ENCODE measurements around the gene CENPQ. TPM values are rescaled to one million over a fixed set of nuclear protein-coding genes. Genes with fewer than 3 reads are reported as not detected.

Gene CENPQ
- total RNA-seq, 1 experiment from 2014 or later = 9.8 TPM

DNA sequence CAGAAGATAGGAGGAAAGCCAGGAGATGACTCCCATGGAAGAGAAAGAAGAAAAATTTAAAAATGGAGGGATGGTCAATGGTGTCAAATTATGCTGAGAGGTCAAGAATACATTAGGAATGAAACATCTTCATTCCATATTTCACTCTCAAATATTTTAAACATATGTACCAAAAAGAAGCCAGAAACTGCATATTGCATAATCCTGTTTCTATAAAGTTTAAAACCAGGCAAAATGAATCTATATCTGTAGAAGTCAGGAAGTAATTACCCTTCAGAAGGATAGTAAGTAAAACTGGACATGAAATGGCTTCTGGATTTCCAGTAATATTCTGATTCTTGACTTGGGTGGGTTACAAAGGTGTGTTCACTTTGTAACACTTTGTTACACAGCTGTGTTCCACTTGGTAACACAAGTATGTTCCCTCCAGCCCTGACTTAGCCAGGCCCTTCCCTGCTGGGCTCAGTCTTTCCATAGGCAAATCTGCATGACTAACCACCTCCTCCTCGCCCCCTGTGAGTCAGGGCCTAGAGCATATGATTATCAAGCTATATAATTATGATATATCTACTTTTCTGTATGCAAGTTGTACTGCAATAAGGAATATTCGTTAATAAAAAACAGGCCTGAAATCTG lies 67.1 kb downstream of the CENPQ start:
- no peak for DNase-seq (ENCODE audit: low read depth)
- in situ Hi-C loops (cut with HindIII; ENCODE audit: low pct_unique_long_range_greater_than_20kb, low sequenced_read_pairs) = no loop called here

DNA sequence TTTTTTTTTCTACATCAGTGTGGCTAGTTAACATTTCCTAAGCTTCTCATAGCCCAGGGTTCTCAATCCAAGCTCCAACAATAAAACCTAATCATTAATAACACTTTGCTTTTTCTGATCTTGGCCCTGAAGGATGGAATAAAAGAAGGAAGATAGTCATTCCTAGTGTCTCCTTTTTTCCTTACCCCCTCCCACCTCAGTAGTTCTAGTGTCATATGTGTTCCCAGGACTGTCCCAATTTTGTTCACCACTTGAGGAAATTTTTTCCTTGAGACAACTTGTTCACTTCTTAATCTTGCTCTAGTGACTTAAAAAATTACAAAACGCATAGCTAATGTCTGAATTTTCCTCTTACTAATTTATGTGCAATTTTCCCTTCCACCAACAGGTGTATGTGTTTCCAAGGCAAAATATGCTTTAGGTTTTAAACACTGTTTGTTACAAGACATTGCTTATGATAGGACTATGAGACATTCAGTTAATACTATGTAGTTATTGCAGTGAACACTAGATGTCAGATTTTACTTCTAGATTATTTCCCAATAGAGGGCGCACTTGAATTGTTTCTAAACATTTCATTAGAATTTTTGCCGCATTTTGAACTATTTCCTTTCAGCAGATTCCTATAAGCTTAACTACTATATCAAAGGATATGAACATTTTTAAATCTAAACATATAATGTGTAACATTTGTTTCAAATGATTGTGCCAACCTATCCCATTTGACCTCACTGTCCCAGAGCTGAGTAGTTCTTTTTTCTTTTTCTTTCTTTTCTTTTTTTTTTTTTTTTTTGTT lies 68.8 kb downstream of the CENPQ start:
- in situ Hi-C loops (cut with HindIII; ENCODE audit: low pct_unique_long_range_greater_than_20kb, low sequenced_read_pairs) = no loop called here
- DNase-seq (ENCODE audit: low read depth) = peak; percentile 66

DNA sequence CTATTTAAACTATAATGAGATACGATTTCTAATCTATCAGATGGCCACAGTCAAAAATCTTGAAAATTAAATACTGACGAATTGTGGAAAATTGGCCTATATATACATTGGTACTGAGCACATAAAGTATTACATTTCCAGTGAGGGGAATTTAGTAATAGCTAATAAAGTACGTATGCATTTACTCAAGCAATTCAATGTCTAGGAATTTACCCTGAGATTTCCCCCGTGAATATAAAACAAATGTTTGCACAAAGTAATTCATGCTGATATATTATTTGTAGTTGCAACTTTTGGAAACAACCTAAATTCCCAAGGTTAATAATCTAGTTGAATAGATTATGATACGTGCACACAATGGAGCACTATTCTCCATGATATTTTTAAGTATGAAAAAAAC lies 72.6 kb downstream of the CENPQ start:
- in situ Hi-C loops (cut with HindIII; ENCODE audit: low pct_unique_long_range_greater_than_20kb, low sequenced_read_pairs) = no loop called here
- no peak for DNase-seq (ENCODE audit: low read depth)

DNA sequence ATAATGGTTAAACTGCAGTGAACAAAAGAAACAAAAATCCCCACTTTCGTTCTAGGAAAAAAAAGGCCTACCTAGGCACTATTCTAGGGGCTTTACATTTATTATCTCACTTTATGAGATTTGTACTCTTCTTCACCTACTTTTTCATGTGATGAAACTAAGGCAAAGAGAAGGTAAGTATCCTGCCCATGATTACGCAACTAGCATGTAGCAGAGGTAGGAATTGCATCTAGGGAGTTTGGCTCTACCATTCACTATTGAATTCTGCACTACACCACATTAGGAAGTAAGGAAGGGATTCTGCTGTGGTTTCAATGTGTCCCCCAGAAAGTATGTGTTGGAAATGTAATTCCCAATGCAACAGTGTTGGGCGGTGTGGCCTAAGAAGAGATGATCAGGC lies 75.9 kb downstream of the CENPQ start:
- no peak for DNase-seq (ENCODE audit: low read depth)
- in situ Hi-C loops (cut with HindIII; ENCODE audit: low pct_unique_long_range_greater_than_20kb, low sequenced_read_pairs) = no loop called here

DNA sequence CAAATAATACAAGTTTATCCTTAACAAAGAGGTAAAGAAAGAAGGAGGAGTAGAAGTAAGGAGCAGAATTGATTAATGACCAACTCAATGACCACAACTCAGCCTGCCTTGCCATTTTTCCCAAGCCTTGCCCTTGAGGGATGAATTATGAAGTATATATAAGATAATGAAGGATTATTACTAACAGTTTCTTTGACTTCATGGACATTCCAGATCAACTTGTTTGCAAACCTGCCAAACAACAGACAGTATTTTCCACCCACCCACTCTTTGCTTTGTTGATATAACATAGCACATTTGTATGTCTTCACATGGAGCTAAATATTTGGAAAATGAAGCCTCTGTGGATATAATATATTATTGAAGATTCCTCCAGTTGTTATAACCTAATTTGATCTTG lies 77.4 kb downstream of the CENPQ start:
- no peak for DNase-seq (ENCODE audit: low read depth)
- in situ Hi-C loops (cut with HindIII; ENCODE audit: low pct_unique_long_range_greater_than_20kb, low sequenced_read_pairs) = no loop called here

DNA sequence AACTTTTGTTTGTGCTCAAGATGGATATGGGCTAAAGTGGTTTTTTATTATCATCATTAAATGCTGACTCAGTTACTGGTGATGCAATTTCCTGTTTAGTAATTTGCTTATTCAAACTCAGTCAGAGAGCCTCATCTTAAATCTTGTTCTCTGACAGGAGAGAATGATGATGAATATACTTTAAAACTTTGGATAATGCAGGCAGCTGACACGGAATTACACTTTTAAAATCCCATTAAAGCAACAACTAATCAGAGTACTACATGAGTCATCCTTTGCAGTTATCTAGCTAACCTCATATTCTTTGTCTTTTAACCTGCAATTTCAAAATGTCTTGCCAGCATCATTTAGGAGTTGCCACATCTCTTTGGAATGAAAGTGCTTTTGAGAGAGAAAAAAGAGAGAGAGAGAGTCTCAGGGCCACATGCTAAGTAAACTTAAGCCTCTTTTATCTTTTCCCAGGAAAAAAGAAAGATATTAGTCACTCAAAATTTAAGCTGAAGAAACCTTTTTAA lies 78.1 kb downstream of the CENPQ start:
- peak; percentile 72 for DNase-seq (ENCODE audit: low read depth)
- in situ Hi-C loops (cut with HindIII; ENCODE audit: low pct_unique_long_range_greater_than_20kb, low sequenced_read_pairs) = no loop called here

DNA sequence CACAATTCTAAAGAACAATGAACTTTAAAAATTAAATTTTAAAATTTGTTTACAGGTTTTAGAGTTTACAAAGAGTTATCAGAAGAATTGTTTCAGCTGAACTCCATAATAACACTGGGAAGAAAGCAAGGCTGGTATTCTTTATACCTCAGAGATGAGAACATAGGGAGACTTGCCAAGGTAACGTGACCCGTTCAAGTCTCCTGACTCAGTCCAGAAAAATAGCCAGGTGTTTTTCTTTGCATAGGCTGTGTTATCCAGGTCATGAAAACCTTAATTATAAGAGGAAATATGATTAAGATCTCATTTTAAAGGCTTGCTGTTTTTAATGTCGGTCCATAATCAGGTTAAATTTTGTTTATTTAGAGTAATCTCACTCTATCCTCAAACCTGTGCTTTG lies 78.8 kb downstream of the CENPQ start:
- in situ Hi-C loops (cut with HindIII; ENCODE audit: low pct_unique_long_range_greater_than_20kb, low sequenced_read_pairs) = no loop called here
- DNase-seq (ENCODE audit: low read depth) = no peak

Other genes with a start within 250 kb of the CENPQ start
- gene MMUT, start 117 bp upstream of the CENPQ start, total RNA-seq (2014; rRNA removed; shearing (Covaris generic); ENCODE audit: low replicate concordance) = 10.4 and 18.8 TPM in 2 replicates
- not detected in 2 replicates for gene GLYATL3, start 36.6 kb downstream of the CENPQ start, total RNA-seq (2014; rRNA removed; shearing (Covaris generic); ENCODE audit: low replicate concordance)
- not detected in 2 replicates for gene C6orf141, start 87.3 kb downstream of the CENPQ start, total RNA-seq (2014; rRNA removed; shearing (Covaris generic); ENCODE audit: low replicate concordance)
- gene RHAG, start 173.5 kb downstream of the CENPQ start, total RNA-seq (2014; rRNA removed; shearing (Covaris generic); ENCODE audit: low replicate concordance) = not detected in 2 replicates